H1 (cell line): Measurements from ENCODE around the gene CLEC10A.

ENCODE experiments used
- BCL11A ChIP-seq, 2 experiments: IDR thresholded peaks; one replicate each; pipeline ENCODE4 v1.6.1; 2011; ENCODE audit warnings: low read depth in 2 of 2, low read length in 2 of 2, mild to moderate bottlenecking in 2 of 2
- CBX5 ChIP-seq: fragments of 300-800, 300-1000 bp; sonication (generic); IDR thresholded peaks from 2 replicates; pipeline ENCODE4 v1.7.1; 2016; ENCODE audit warnings: antibody characterized with exemption, low read length, low read depth
- CEBPB ChIP-seq: IDR thresholded peaks from 2 replicates; pipeline ENCODE4 v1.6.1; 2012; ENCODE audit warnings: low read depth, low read length
- CTCF ChIP-seq, 3 experiments: IDR thresholded peaks; 1 replicate in 2 of 3; 2 replicates in 1 of 3; pipeline versions ENCODE4 v1.5.1 to v1.6.1; 2011; ENCODE audit warnings: low read length in 3 of 3, mild to moderate bottlenecking in 3 of 3, inconsistent platforms in 2 of 3, low read depth in 1 of 3, moderate library complexity in 1 of 3; ENCODE audit not compliant: insufficient read depth in 1 of 3; ENCODE audit errors: control extremely low read depth in 1 of 3
- EP300 ChIP-seq, 2 experiments: IDR thresholded peaks; 1 replicate in 1 of 2; 2 replicates in 1 of 2; pipeline ENCODE4 v1.6.1; 2011 to 2012; ENCODE audit warnings: low read depth in 2 of 2, low read length in 2 of 2, mild to moderate bottlenecking in 2 of 2, borderline replicate concordance in 1 of 2, inconsistent platforms in 1 of 2, moderate library complexity in 1 of 2
- EZH2 ChIP-seq: fragments of 200-600 bp; sonication (generic); IDR thresholded peaks from 2 replicates; pipeline ENCODE4 v1.7.1; 2012; ENCODE audit warnings: low read depth, mild to moderate bottlenecking, moderate library complexity, low read length, inconsistent platforms; ENCODE audit not compliant: severe bottlenecking
- FOSL1 ChIP-seq: IDR thresholded peaks from 2 replicates; pipeline ENCODE4 v1.6.1; 2011; ENCODE audit warnings: mild to moderate bottlenecking, low read depth, low read length, moderate library complexity; ENCODE audit not compliant: insufficient read depth
- KDM1A ChIP-seq: fragments of 200-600, 300-600 bp; sonication (generic); IDR thresholded peaks from 2 replicates; pipeline ENCODE4 v1.7.1; 2016; ENCODE audit warnings: mild to moderate bottlenecking, low read length, borderline replicate concordance
- POLR2A ChIP-seq, 2 experiments: IDR thresholded peaks; 1 replicate in 1 of 2; 2 replicates in 1 of 2; pipeline ENCODE4 v1.6.1; 2011; ENCODE audit warnings: low read depth in 2 of 2, low read length in 2 of 2, mild to moderate bottlenecking in 2 of 2; ENCODE audit errors: control extremely low read depth in 1 of 2
- RAD21 ChIP-seq, 2 experiments: IDR thresholded peaks in 1 of 2; conservative IDR thresholded peaks in 1 of 2; 2 replicates each; pipeline ENCODE4 v1.6.1; 2011; ENCODE audit warnings: low read depth in 2 of 2, low read length in 2 of 2, improper control_type of control experiment in 1 of 2, inconsistent platforms in 1 of 2, mild to moderate bottlenecking in 1 of 2, moderate library complexity in 1 of 2
- RFX5 ChIP-seq: IDR thresholded peaks from 2 replicates; pipeline ENCODE4 v1.6.1; 2011; ENCODE audit warnings: low read depth, low read length, improper control_type of control experiment, borderline replicate concordance
- SIN3A ChIP-seq, 2 experiments: IDR thresholded peaks in 1 of 2; conservative IDR thresholded peaks in 1 of 2; 2 replicates each; pipeline ENCODE4 v1.6.1; 2011 to 2012; ENCODE audit warnings: low read length in 2 of 2, improper control_type of control experiment in 1 of 2, low read depth in 1 of 2, mild to moderate bottlenecking in 1 of 2
- SUZ12 ChIP-seq: fragments of 200-600 bp; sonication (generic); IDR thresholded peaks from 2 replicates; pipeline ENCODE4 v1.6.1; 2012; ENCODE audit warnings: mild to moderate bottlenecking, inconsistent platforms, low read length, moderate library complexity, mixed read lengths

- TF ChIP-seq EZH2 (no peak), SIN3A (conservative IDR thresholded peaks at IDR 0.05 in 1 of 2, IDR thresholded peaks at IDR 0.05 in 1 of 2; ENCODE audit: low read depth in 1 of 2, low read length in 2 of 2) (no peak), SUZ12 (no peak), CTCF (IDR thresholded peaks at IDR 0.05; ENCODE audit: control extremely low read depth in 1 of 3, insufficient read depth in 1 of 3, low read depth in 1 of 3, low read length in 3 of 3) (no peak), RAD21 (IDR thresholded peaks at IDR 0.05 in 1 of 2, conservative IDR thresholded peaks at IDR 0.05 in 1 of 2; ENCODE audit: low read depth in 2 of 2, low read length in 2 of 2) (no peak), POLR2A (IDR thresholded peaks at IDR 0.05; ENCODE audit: control extremely low read depth in 1 of 2, low read depth in 2 of 2, low read length in 2 of 2) (no peak), RFX5 (no peak), CEBPB (no peak), CBX5 (no peak), EP300 (IDR thresholded peaks at IDR 0.05; ENCODE audit: borderline replicate concordance in 1 of 2, low read depth in 2 of 2, low read length in 2 of 2) (no peak), BCL11A (IDR thresholded peaks at IDR 0.05; ENCODE audit: low read depth in 2 of 2, low read length in 2 of 2) (no peak), FOSL1 (no peak), KDM1A (no peak)
These were observed 30.7 kb upstream of the CLEC10A start for GRCh38 chr17:7110617-7111306.
